NCI-H2171 (cell line): Measurements from ENCODE around the gene PSMD13.
"Not testable (repeated sequence)": the region's sequence is repeated elsewhere in the genome, so short reads cannot be mapped to it uniquely, and the experiment has no call there.

Experiments
- DNase-seq: peaks from one replicate; lab custom pipeline; 2025; lab: John Stamatoyannopoulos, UW

Gene PSMD13

GRCh38 chr11:250274-250673 is 13.5 kb downstream of the PSMD13 start:
- no peak for DNase-seq

GRCh38 chr11:250740-251299 is 14.0 kb downstream of the PSMD13 start:
- DNase-seq = no peak

GRCh38 chr11:251550-251949 is 14.8 kb downstream of the PSMD13 start:
- no peak for DNase-seq

- DNase-seq = no peak
Measured at GRCh38 chr11:252666-253065, 15.9 kb downstream of the PSMD13 start.

GRCh38 chr11:253160-253885 is 16.5 kb downstream of the PSMD13 start:
- DNase-seq = no peak

GRCh38 chr11:253886-254270 is 17.1 kb downstream of the PSMD13 start:
- DNase-seq = no peak

GRCh38 chr11:255176-255575 is 18.4 kb downstream of the PSMD13 start:
- no peak for DNase-seq

- DNase-seq = no peak
Measured at GRCh38 chr11:255816-256215, 19.0 kb downstream of the PSMD13 start.

- DNase-seq = no peak
Measured at GRCh38 chr11:256952-257737, 20.4 kb downstream of the PSMD13 start.

- no peak for DNase-seq
Measured at GRCh38 chr11:257766-258493, 21.2 kb downstream of the PSMD13 start.

- DNase-seq = no peak
Measured at GRCh38 chr11:259413-259812, 22.6 kb downstream of the PSMD13 start.

GRCh38 chr11:261624-262023 is 24.8 kb downstream of the PSMD13 start:
- DNase-seq = no peak

GRCh38 chr11:266676-267439 is 30.1 kb downstream of the PSMD13 start:
- DNase-seq = no peak

GRCh38 chr11:267491-267994 is 30.8 kb downstream of the PSMD13 start:
- DNase-seq = no peak

GRCh38 chr11:268716-269145 is 32.0 kb downstream of the PSMD13 start:
- DNase-seq = not testable (repeated sequence)

- DNase-seq = no peak
Measured at GRCh38 chr11:269146-269890, 32.5 kb downstream of the PSMD13 start.

- no peak for DNase-seq
Measured at GRCh38 chr11:270451-271318, 33.9 kb downstream of the PSMD13 start.

- no peak for DNase-seq
Measured at GRCh38 chr11:271319-271715, 34.5 kb downstream of the PSMD13 start.

- DNase-seq = no peak
Measured at GRCh38 chr11:272195-272930, 35.6 kb downstream of the PSMD13 start.
